Fibroblast of the aortic adventitia (primary cell): ENCODE data around the gene HMHB1. TPM values are rescaled to one million over a fixed set of nuclear protein-coding genes. Genes with fewer than 3 reads are reported as not detected.

Experiments
- DNase-seq: peaks from one replicate; pipeline ENCODE4 v3.0.0-alpha.2; 2010; ENCODE audit warnings: low read depth
- H3K4me3 ChIP-seq: 2 replicates; pipeline ENCODE4 v1.5.1; 2011; ENCODE audit warnings: low read depth, mild to moderate bottlenecking, control low read depth, low read length, moderate library complexity
- CTCF ChIP-seq: IDR thresholded peaks from 2 replicates; pipeline ENCODE4 v1.5.1; 2011; ENCODE audit warnings: mild to moderate bottlenecking, low read length, control low read depth, inconsistent platforms; ENCODE audit not compliant: insufficient read depth
- total RNA-seq: library from RNA; depleted of rRNA; stranded (reverse); fragments of >200 nt; gene quantifications from 2 replicates; pipeline ENCODE4 v1.2.3, GENCODE V29; 2012; ENCODE audit warnings: low replicate concordance

The HMHB1 gene
- total RNA-seq, 1 donor: not detected

- no peak for DNase-seq
- no peak overlapping the region for H3K4me3 ChIP-seq
- no peak for TF ChIP-seq CTCF
These were observed 29.2 kb upstream of the HMHB1 start for GRCh38 chr5:143782588-143783386.

GRCh38 chr5:143788401-143788800, 23.6 kb upstream of the HMHB1 start:
- H3K4me3 ChIP-seq: no peak overlapping the region
- DNase-seq: no peak
- TF ChIP-seq CTCF: no peak

GRCh38 chr5:143790457-143791112, 21.4 kb upstream of the HMHB1 start:
- DNase-seq: peak; percentile 44
- no peak overlapping the region for H3K4me3 ChIP-seq
- TF ChIP-seq CTCF: no peak

- TF ChIP-seq CTCF: no peak
- no peak for DNase-seq
- H3K4me3 ChIP-seq: no peak overlapping the region
These were observed 19.9 kb upstream of the HMHB1 start for GRCh38 chr5:143791848-143792731.

GRCh38 chr5:143793249-143793648, 18.7 kb upstream of the HMHB1 start:
- no peak for TF ChIP-seq CTCF
- H3K4me3 ChIP-seq: no peak overlapping the region
- DNase-seq: no peak

- no peak overlapping the region for H3K4me3 ChIP-seq
- TF ChIP-seq CTCF: no peak
- DNase-seq: peak; percentile 73
These were observed 15.8 kb upstream of the HMHB1 start for GRCh38 chr5:143796125-143796524.
